K562 (cell line): ENCODE measurements around the gene LAMTOR4. TPM values are rescaled to one million over a fixed set of nuclear protein-coding genes. Genes with fewer than 3 reads are reported as not detected.

Source experiments
- ATAC-seq: fragments of 200-7000 bp; cut with Tn5 transposase; 3 replicates; pipeline ENCODE4 v1.9.1; 2020; ENCODE audit warnings: moderate library complexity
- BruUV-seq: library from RNA; stranded (reverse); fragments of 400-500 nt; replicated peaks from 2 replicates; lab custom pipeline; 2021; lab: Mats Ljungman, UMichigan
- CTCF ChIA-PET: fragments of 300-600 bp; formaldehyde crosslinking; extraction: SDS; loops from one replicate; lab custom pipeline; 2021; ENCODE audit warnings: low intra/inter-chr PET ratio; lab: Yijun Ruan, JAX
- POLR2A ChIA-PET: fragments of 300-600, 350-650 bp; sonication (Branson Sonifier 250); formaldehyde crosslinking; extraction: SDS; loops from one replicate; lab custom pipeline; 2021; ENCODE audit warnings: antibody characterized with exemption, inconsistent platforms; lab: Yijun Ruan, JAX
- DNase-seq, 4 experiments: peaks; one replicate each; pipeline versions ENCODE4 v3.0.0 to v3.0.0-alpha.2; 2011 to 2018; ENCODE audit warnings: low spot score in 3 of 4, mixed read lengths in 3 of 4; ENCODE audit errors: extremely low read depth in 1 of 4
- FAIRE-seq: peaks from 2 replicates; lab custom pipeline; 2011; peaks lifted over from hg19 to GRCh38; lab: Jason Lieb, UNC
- H2AFZ ChIP-seq: 2 replicates; pipeline ENCODE4 v1.6.0; 2011; ENCODE audit warnings: low read depth, low read length, control low read depth, inconsistent platforms
- H3K27ac ChIP-seq: fragments of 200-600 bp; 3 replicates; pipeline ENCODE4 v1.8.0; 2011; ENCODE audit warnings: low read depth, mild to moderate bottlenecking, control low read depth, inconsistent platforms, low read length, moderate library complexity, mixed read lengths; ENCODE audit errors: extremely low read depth
- H3K27me3 ChIP-seq, 2 experiments: fragments of 300-600 bp in 1 of 2; 2 replicates in 1 of 2; 3 replicates in 1 of 2; pipeline versions ENCODE4 v1.6.0 to v1.8.0; 2011; ENCODE audit warnings: inconsistent platforms in 2 of 2, low read length in 2 of 2, mild to moderate bottlenecking in 1 of 2, mixed read lengths in 1 of 2, moderate library complexity in 1 of 2; ENCODE audit not compliant: control insufficient read depth in 2 of 2, insufficient read depth in 2 of 2
- H3K36me3 ChIP-seq: fragments of 300-600 bp; 3 replicates; pipeline ENCODE4 v1.8.0; 2011; ENCODE audit warnings: mild to moderate bottlenecking, low read length, inconsistent platforms; ENCODE audit not compliant: control insufficient read depth, insufficient read depth
- H3K4me1 ChIP-seq, 2 experiments: fragments of 200-600 bp in 1 of 2; replicated peaks in 1 of 2; 2 replicates in 1 of 2; 3 replicates in 1 of 2; pipeline versions ENCODE4 v1.5.1 to v1.8.0; 2011; ENCODE audit warnings: inconsistent platforms in 2 of 2, low read length in 2 of 2, mild to moderate bottlenecking in 1 of 2, mixed read lengths in 1 of 2, moderate library complexity in 1 of 2; ENCODE audit not compliant: control insufficient read depth in 2 of 2, insufficient read depth in 2 of 2
- H3K4me2 ChIP-seq: 2 replicates; pipeline ENCODE4 v1.6.1; 2011; ENCODE audit warnings: low read length, control low read depth, inconsistent platforms, mixed read lengths; ENCODE audit not compliant: insufficient read depth
- H3K4me3 ChIP-seq: fragments of 200-600 bp; sonication (generic), shearing (Covaris generic); 2 replicates; pipeline ENCODE4 v1.5.1; 2016; ENCODE audit warnings: control low read depth, inconsistent platforms
- H3K79me2 ChIP-seq: fragments of 200-600 bp; 3 replicates; pipeline ENCODE4 v1.8.0; 2011; ENCODE audit warnings: low read length, inconsistent platforms; ENCODE audit not compliant: control insufficient read depth, insufficient read depth
- H3K9ac ChIP-seq, 2 experiments: 2 replicates each; pipeline versions ENCODE4 v1.6.0 to v1.6.1; 2011; ENCODE audit warnings: low read depth in 2 of 2, low read length in 2 of 2, control low read depth in 1 of 2, inconsistent platforms in 1 of 2, mild to moderate bottlenecking in 1 of 2, mixed read lengths in 1 of 2; ENCODE audit not compliant: insufficient read depth in 1 of 2
- H3K9me1 ChIP-seq: one replicate; pipeline ENCODE4 v1.6.0; 2011; ENCODE audit warnings: inconsistent platforms, mild to moderate bottlenecking, low read length, moderate library complexity; ENCODE audit not compliant: control insufficient read depth, insufficient read depth
- H3K9me3 ChIP-seq: replicated peaks from 2 replicates; pipeline ENCODE4 v1.5.1; 2011; ENCODE audit warnings: low read depth, low read length, inconsistent platforms; ENCODE audit not compliant: control insufficient read depth, insufficient read depth
- H4K20me1 ChIP-seq: replicated peaks from 2 replicates; pipeline ENCODE4 v1.6.1; 2011; ENCODE audit warnings: low read length, inconsistent platforms, mixed read lengths; ENCODE audit not compliant: control insufficient read depth, insufficient read depth
- CBX3 ChIP-seq, 2 experiments: IDR thresholded peaks; 1 replicate in 1 of 2; 2 replicates in 1 of 2; pipeline ENCODE4 v1.6.1; 2012; ENCODE audit warnings: inconsistent platforms in 2 of 2, low read length in 2 of 2, borderline replicate concordance in 1 of 2, control low read depth in 1 of 2
- HNRNPLL ChIP-seq: fragments of 200-400 bp; formaldehyde crosslinking; IDR thresholded peaks from 2 replicates; pipeline ENCODE4 v1.6.1; 2017; ENCODE audit warnings: low read length, low read depth, mild to moderate bottlenecking; ENCODE audit not compliant: poor library complexity, severe bottlenecking
- L3MBTL2 ChIP-seq: fragments of 450-650 bp; IDR thresholded peaks from 2 replicates; pipeline ENCODE4 v1.6.1; 2016; ENCODE audit warnings: mild to moderate bottlenecking, moderate library complexity
- NFRKB ChIP-seq: fragments of 450-650 bp; IDR thresholded peaks from 2 replicates; pipeline ENCODE4 v1.6.1; 2016; ENCODE audit warnings: low read depth
- PBX2 ChIP-seq, 2 experiments: IDR thresholded peaks in 1 of 2; conservative IDR thresholded peaks in 1 of 2; 2 replicates each; pipeline ENCODE4 v1.6.1; 2016; ENCODE audit warnings: low read depth in 2 of 2, mild to moderate bottlenecking in 1 of 2, missing compliant biosample characterization in 1 of 2, missing genetic modification characterization in 1 of 2, moderate library complexity in 1 of 2
- SOX6 ChIP-seq: fragments of 450-650 bp; IDR thresholded peaks from 2 replicates; pipeline ENCODE4 v1.6.1; 2014; ENCODE audit warnings: mild to moderate bottlenecking
- SP1 ChIP-seq: sonication (generic); formaldehyde crosslinking; IDR thresholded peaks from 2 replicates; pipeline ENCODE4 v1.8.1; 2022; ENCODE audit warnings: mild to moderate bottlenecking, missing genetic modification reagents
- TCF7 ChIP-seq: sonication (generic); IDR thresholded peaks from 2 replicates; pipeline ENCODE4 v1.6.1; 2016; ENCODE audit warnings: antibody characterized with exemption, borderline replicate concordance
- XRCC4 ChIP-seq: IDR thresholded peaks from one replicate; pipeline ENCODE4 v1.6.1; 2011; ENCODE audit not compliant: insufficient read depth, insufficient read length; ENCODE audit errors: extremely low read depth
- ZNF280B ChIP-seq: fragments of 250-450 bp; sonication (Bioruptor Pico); IDR thresholded peaks from 2 replicates; pipeline ENCODE4 v1.5.1; 2021; ENCODE audit warnings: mild to moderate bottlenecking
- ZNF518B ChIP-seq: fragments of 250-450 bp; sonication (Bioruptor Pico); IDR thresholded peaks from 2 replicates; pipeline ENCODE4 v1.5.0; 2021; ENCODE audit warnings: mild to moderate bottlenecking, moderate library complexity
- ZNF639 ChIP-seq, 2 experiments: fragments of 200-800 bp in 1 of 2; sonication (Bioruptor generic) in 1 of 2; sonication (generic) in 1 of 2; formaldehyde crosslinking in 1 of 2; IDR thresholded peaks in 1 of 2; conservative IDR thresholded peaks in 1 of 2; 2 replicates each; pipeline versions ENCODE4 v1.5.0 to v1.6.1; 2016 to 2020; ENCODE audit warnings: missing compliant biosample characterization in 1 of 2, missing genetic modification characterization in 1 of 2, missing genetic modification reagents in 1 of 2
- ZSCAN29 ChIP-seq: fragments of 450-650 bp; IDR thresholded peaks from 2 replicates; pipeline ENCODE4 v1.6.1; 2017
- in situ Hi-C: fragments of 300-500 bp; cut with MboI; formaldehyde crosslinking; loops from 4 replicates; pipeline ENCODE4 v1.15.0; 2018; ENCODE audit warnings: inconsistent platforms, mixed read lengths
- intact Hi-C: fragments of 100-400 bp; cut with micrococcal nuclease; formaldehyde crosslinking; loops from 2 replicates; pipeline ENCODE4 v1.14.2; 2022
- polyA plus RNA-seq, 8 experiments: library from polyadenylated mRNA; depleted of rRNA in 4 of 8; stranded (reverse) in 5 of 8; unstranded in 3 of 8; fragments of >200 nt; fragmentation: Nextera tagmentation in 2 of 8; fragmentation: Illumina TruSeq in 1 of 8; extraction: Ambion mirVana in 2 of 8; extraction: Trizol in 1 of 8; gene quantifications; 2 replicates each; pipeline versions ENCODE4 v1.2.1 to v1.2.3, GENCODE V29; 2011 to 2014; ENCODE audit warnings: inconsistent platforms in 1 of 8, missing spikeins in 1 of 8
- total RNA-seq, 7 experiments: library from RNA; depleted of rRNA in 6 of 7; stranded (reverse); fragments of >200 nt in 6 of 7; fragmentation: Illumina TruSeq in 2 of 7; extraction: Trizol in 2 of 7; gene quantifications; 2 replicates each; pipeline versions ENCODE4 v1.2.1 to v1.2.3, GENCODE V29; 2011 to 2021; ENCODE audit warnings: low replicate concordance in 1 of 7

The LAMTOR4 gene
- total and polyA plus RNA-seq, 9 of the 15 experiments (the other 6 are each of a cell fraction or from before 2014, with no cell fraction given), result 79.6 to 314 (median 195) TPM

DNA sequence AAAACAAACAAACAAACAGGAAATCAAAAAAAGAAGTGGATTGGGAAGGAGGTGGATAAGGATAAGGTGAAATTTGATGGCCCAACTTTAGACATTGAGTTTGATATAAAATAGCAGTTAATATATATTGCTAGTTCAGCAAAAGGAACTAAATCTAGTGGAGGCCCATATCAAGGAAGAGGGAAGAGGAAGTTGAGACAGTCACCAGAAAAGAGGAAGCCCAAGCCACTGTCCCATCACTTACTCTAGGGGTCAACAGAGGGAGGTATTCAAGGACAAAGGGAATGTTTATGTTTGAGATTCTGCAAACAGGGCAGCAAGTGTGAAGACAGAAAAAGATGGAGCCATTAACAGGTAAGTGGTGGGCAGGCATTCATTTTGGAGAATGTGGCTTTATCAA is 3.7 kb downstream of the LAMTOR4 start:
- Histone ChIP-seq H3K4me3 (no peak overlapping the region), H3K9me1 (no peaks in the 10 kb centered on the region), H3K27me3 (no peaks in the 10 kb centered on the region), H2AFZ (no peak overlapping the region), H3K9ac (no peak overlapping the region), H3K27ac (no peak overlapping the region), H3K4me1 (peaks cover 29 to 73% of the 10 kb centered on the region in 2 experiments), H3K36me3 (peaks cover 64% of the 10 kb centered on the region), H4K20me1 (peaks cover 7% of the 10 kb centered on the region), H3K9me3 (no peaks in the 10 kb centered on the region), H3K4me2 (no peak overlapping the region), H3K79me2 (peaks cover 36% of the 10 kb centered on the region)
- intact Hi-C loops (no loop called here), in situ Hi-C loops (no loop called here)
- ATAC-seq (no peak), DNase-seq (peak in 1 of 4 experiments; percentile 51), FAIRE-seq (peak; percentile 15)
- POLR2A ChIA-PET, result interaction anchor here (0.8 kb wide), 1 partner anchor 25 kb away, joined by 6 read pairs; the partner anchor contains the start of gene GPC2
- BruUV-seq, result TSS peak; percentile 15
- CTCF ChIA-PET, result no interaction called here
- TF ChIP-seq ZSCAN29 (no peak), SP1 (CRISPR knock-in tag) (no peak), TCF7 (no peak), CBX3 (IDR thresholded peaks at IDR 0.05; ENCODE audit: borderline replicate concordance in 1 of 2, low read length in 2 of 2) (no peak), XRCC4 (no peak), SOX6 (peak; percentile 37; the same call in 1 of the 2 replicates), L3MBTL2 (no peak), HNRNPLL (no peak), PBX2 (CRISPR knock-in tag; IDR thresholded peaks at IDR 0.05; ENCODE audit: low read depth) (no peak), PBX2 (tag; conservative IDR thresholded peaks at IDR 0.05; ENCODE audit: low read depth) (no peak), ZNF280B (CRISPR knock-in tag) (no peak), NFRKB (no peak), ZNF518B (CRISPR knock-in tag) (no peak), ZNF639 (CRISPR knock-in tag; conservative IDR thresholded peaks at IDR 0.05 in 1 of 2, IDR thresholded peaks at IDR 0.05 in 1 of 2) (no peak)
